ENCODE results near the gene MCOLN1. TPM values are rescaled to one million over a fixed set of nuclear protein-coding genes. Genes with fewer than 3 reads are reported as not detected.
A peak's percentile ranks its signal among the peaks of the same experiment; 100 is the strongest.

The MCOLN1 gene
- total and polyA plus RNA-seq, 2 experiments from 2014 or later = 7.2 to 16.1 TPM

GRCh38 chr19:7535047-7535997 lies 12.9 kb downstream of the MCOLN1 start, which contains the start of gene PNPLA6:
Gene PNPLA6 (plus strand): TSS chr19:7535717. CDS start chr19:7535789, 72 bp downstream.
- H3K27ac Mint-ChIP-seq = peak within 1 kb of the TSS; percentile 94
- no peaks in the 10 kb centered on the region for H3K79me2 ChIP-seq (replicated peaks; ENCODE audit: insufficient read depth)
- peaks cover 5% of the 10 kb centered on the region; the same call in 1 of the 2 replicates for H3F3A ChIP-seq (replicated peaks; ENCODE audit: low read depth)
- H3K4me3 ChIP-seq = peak within 1 kb of the TSS; percentile 96
- H3K4me1 ChIP-seq (ENCODE audit: insufficient read depth) = no peaks in the 10 kb centered on the region
- peaks cover 6% of the 10 kb centered on the region; the same call in 2 of the 3 replicates for H3K36me3 Mint-ChIP-seq (ENCODE audit: low read depth)
- peaks cover 11% of the 10 kb centered on the region for H3K27me3 Mint-ChIP-seq (ENCODE audit: insufficient read depth, low read depth, poor library complexity)
- peak within 1 kb of the TSS; percentile 91 for H2AFZ ChIP-seq
- DNase-seq (ENCODE audit: low spot score) (peak; percentile 97), ATAC-seq (peak; percentile 79)
- H3K4me3 Mint-ChIP-seq = peak within 1 kb of the TSS; percentile 89
- H3K9me3 Mint-ChIP-seq = no peaks in the 10 kb centered on the region; the same call in 2 of the 3 replicates
- TF ChIP-seq ETS1 (IDR thresholded peaks at IDR 0.05) (peak; percentile 98), STAT1 (IDR thresholded peaks at IDR 0.05; ENCODE audit: unreplicated experiment) (no peak), ZNF114 (CRISPR knock-in tag; IDR thresholded peaks at IDR 0.05) (no peak), EZH2 (IDR thresholded peaks at IDR 0.05; ENCODE audit: low read depth, unreplicated experiment) (no peak), NANOG (IDR thresholded peaks at IDR 0.05; ENCODE audit: borderline replicate concordance) (no peak), EZH2phosphoT487 (IDR thresholded peaks at IDR 0.05; ENCODE audit: unreplicated experiment) (no peak), ZNF331 (CRISPR knock-in tag; IDR thresholded peaks at IDR 0.05; ENCODE audit: low read depth) (no peak), POLR2AphosphoS5 (IDR thresholded peaks at IDR 0.05; ENCODE audit: low read depth) (peak; percentile 79), ZNF462 (CRISPR knock-in tag; IDR thresholded peaks at IDR 0.05) (no peak), CTCF (conservative IDR thresholded peaks at IDR 0.05; ENCODE audit: low read depth in 2 of 2) (0 out of 4 replicates have a peak, but pooled peaks of 1 of the 2 experiments have one; percentile 8), JUNB (IDR thresholded peaks at IDR 0.05; ENCODE audit: unreplicated experiment) (no peak), CREB1 (CRISPR knock-in tag; IDR thresholded peaks at IDR 0.05; ENCODE audit: low read depth) (peak; percentile 95)
- no peaks in the 10 kb centered on the region for H3K9me2 ChIP-seq (ENCODE audit: insufficient read depth)
- no peaks in the 10 kb centered on the region; the same call in 2 of the 3 replicates for H3K4me1 Mint-ChIP-seq
- peak within 1 kb of the TSS; percentile 88 for H3K27ac ChIP-seq (ENCODE audit: low read depth)
- H3K36me3 ChIP-seq (ENCODE audit: insufficient read depth) = no peaks in the 10 kb centered on the region; the same call in 1 of the 2 replicates
- no peaks in the 10 kb centered on the region for H3K27me3 ChIP-seq (ENCODE audit: insufficient read depth)
- H3K4me2 ChIP-seq = peak within 1 kb of the TSS; percentile 95
- H4K20me1 ChIP-seq (replicated peaks; ENCODE audit: insufficient read depth) = no peaks in the 10 kb centered on the region

Measured in GM23338 (cell line).